HEK293 (cell line): ENCODE measurements around the gene SGSM2.

ENCODE experiments used
- GLI4 ChIP-seq: fragments of 450-650 bp; formaldehyde crosslinking; IDR thresholded peaks from 2 replicates; pipeline ENCODE4 v1.5.1; 2016; ENCODE audit warnings: missing biosample characterization, missing genetic modification characterization
- KLF9 ChIP-seq: fragments of 450-650 bp; formaldehyde crosslinking; IDR thresholded peaks from 2 replicates; pipeline ENCODE4 v1.5.1; 2016; ENCODE audit warnings: missing biosample characterization, missing genetic modification characterization, low read depth
- MEIS1 ChIP-seq: sonication (generic); formaldehyde crosslinking; IDR thresholded peaks from 2 replicates; pipeline ENCODE4 v1.8.1; 2022; ENCODE audit warnings: missing genetic modification reagents, mild to moderate bottlenecking, borderline replicate concordance
- OVOL3 ChIP-seq: fragments of 450-650 bp; formaldehyde crosslinking; IDR thresholded peaks from 2 replicates; pipeline ENCODE4 v1.5.1; 2016; ENCODE audit warnings: missing biosample characterization, missing genetic modification characterization
- PRDM1 ChIP-seq: fragments of 450-650 bp; formaldehyde crosslinking; IDR thresholded peaks from 2 replicates; pipeline ENCODE4; 2016; ENCODE audit warnings: missing biosample characterization, missing genetic modification characterization
- SETDB1 ChIP-seq: IDR thresholded peaks from one replicate; pipeline ENCODE4 v1.6.1; 2017; ENCODE audit warnings: mild to moderate bottlenecking, low read length, moderate library complexity, mixed read lengths; ENCODE audit not compliant: insufficient read length
- SP7 ChIP-seq: fragments of 450-650 bp; formaldehyde crosslinking; IDR thresholded peaks from 2 replicates; pipeline ENCODE4 v1.5.1; 2016; ENCODE audit warnings: missing biosample characterization, missing genetic modification characterization
- ZBTB17 ChIP-seq: fragments of 450-650 bp; formaldehyde crosslinking; IDR thresholded peaks from 2 replicates; pipeline ENCODE4 v1.5.1; 2016; ENCODE audit warnings: missing biosample characterization, missing genetic modification characterization
- ZBTB48 ChIP-seq: fragments of 450-650 bp; formaldehyde crosslinking; IDR thresholded peaks from 2 replicates; pipeline ENCODE4 v1.5.1; 2016; ENCODE audit warnings: missing biosample characterization, missing genetic modification characterization
- ZEB2 ChIP-seq: fragments of 450-650 bp; formaldehyde crosslinking; IDR thresholded peaks from 2 replicates; pipeline ENCODE4 v1.5.1; 2016; ENCODE audit warnings: missing biosample characterization, missing genetic modification characterization
- ZFP69B ChIP-seq: fragments of 450-650 bp; formaldehyde crosslinking; IDR thresholded peaks from 2 replicates; pipeline ENCODE4 v1.5.1; 2016; ENCODE audit warnings: missing biosample characterization, missing genetic modification characterization
- ZNF155 ChIP-seq: fragments of 450-650 bp; formaldehyde crosslinking; IDR thresholded peaks from 2 replicates; pipeline ENCODE4 v1.5.1; 2016; ENCODE audit warnings: missing biosample characterization, missing genetic modification characterization
- ZNF175 ChIP-seq: fragments of 450-650 bp; formaldehyde crosslinking; IDR thresholded peaks from 2 replicates; pipeline ENCODE4 v1.5.1; 2016; ENCODE audit warnings: missing biosample characterization, missing genetic modification characterization
- ZNF19 ChIP-seq: fragments of 450-650 bp; formaldehyde crosslinking; IDR thresholded peaks from 2 replicates; pipeline ENCODE4; 2016; ENCODE audit warnings: missing biosample characterization, missing genetic modification characterization, low read depth
- ZNF239 ChIP-seq: fragments of 450-650 bp; formaldehyde crosslinking; IDR thresholded peaks from 2 replicates; pipeline ENCODE4 v1.5.1; 2016; ENCODE audit warnings: missing biosample characterization, missing genetic modification characterization
- ZNF24 ChIP-seq: fragments of 450-650 bp; formaldehyde crosslinking; IDR thresholded peaks from 2 replicates; pipeline ENCODE4 v1.5.1; 2016; ENCODE audit warnings: missing biosample characterization, missing genetic modification characterization
- ZNF292 ChIP-seq: fragments of 450-650 bp; formaldehyde crosslinking; IDR thresholded peaks from 2 replicates; pipeline ENCODE4 v1.5.1; 2016; ENCODE audit warnings: low read depth, missing biosample characterization, missing genetic modification characterization, borderline replicate concordance
- ZNF354C ChIP-seq: fragments of 450-650 bp; formaldehyde crosslinking; IDR thresholded peaks from 2 replicates; pipeline ENCODE4 v1.5.1; 2016; ENCODE audit warnings: missing biosample characterization, missing genetic modification characterization, low read depth, borderline replicate concordance
- ZNF37A ChIP-seq: fragments of 450-650 bp; IDR thresholded peaks from 2 replicates; pipeline ENCODE4 v1.5.1; 2018; ENCODE audit warnings: missing biosample characterization, missing genetic modification characterization
- ZNF416 ChIP-seq: fragments of 450-650 bp; formaldehyde crosslinking; IDR thresholded peaks from 2 replicates; pipeline ENCODE4 v1.5.1; 2016; ENCODE audit warnings: missing biosample characterization, missing genetic modification characterization
- ZNF548 ChIP-seq: fragments of 450-650 bp; formaldehyde crosslinking; IDR thresholded peaks from 2 replicates; pipeline ENCODE4 v1.5.1; 2016; ENCODE audit warnings: missing biosample characterization, missing genetic modification characterization
- ZNF555 ChIP-seq: fragments of 450-650 bp; formaldehyde crosslinking; conservative IDR thresholded peaks from 2 replicates; pipeline ENCODE4 v1.5.1; 2017; ENCODE audit warnings: missing biosample characterization, mild to moderate bottlenecking, missing genetic modification characterization, inconsistent platforms
- ZNF677 ChIP-seq: fragments of 450-650 bp; IDR thresholded peaks from 2 replicates; pipeline ENCODE4 v1.5.0; 2018; ENCODE audit warnings: missing biosample characterization, mild to moderate bottlenecking, missing genetic modification characterization, moderate library complexity
- ZNF707 ChIP-seq: fragments of 450-650 bp; formaldehyde crosslinking; IDR thresholded peaks from 2 replicates; pipeline ENCODE4 v1.5.1; 2016; ENCODE audit warnings: missing biosample characterization, missing genetic modification characterization
- ZNF777 ChIP-seq: fragments of 450-650 bp; formaldehyde crosslinking; IDR thresholded peaks from 2 replicates; pipeline ENCODE4 v1.5.1; 2017; ENCODE audit warnings: missing biosample characterization, missing genetic modification characterization, borderline replicate concordance
- ZNF785 ChIP-seq: fragments of 450-650 bp; formaldehyde crosslinking; IDR thresholded peaks from 2 replicates; pipeline ENCODE4 v1.5.1; 2016; ENCODE audit warnings: missing biosample characterization, missing genetic modification characterization
- ZNF830 ChIP-seq: fragments of 450-650 bp; IDR thresholded peaks from 2 replicates; pipeline ENCODE4 v1.5.0; 2018; ENCODE audit warnings: missing biosample characterization, missing genetic modification characterization, low read depth, mild to moderate bottlenecking, moderate library complexity
- ZSCAN23 ChIP-seq: fragments of 450-650 bp; formaldehyde crosslinking; IDR thresholded peaks from 2 replicates; pipeline ENCODE4 v1.5.1; 2016; ENCODE audit warnings: missing biosample characterization, missing genetic modification characterization
- TF ChIP-seq, protein P1 (sequence below): fragments of 450-650 bp; formaldehyde crosslinking; IDR thresholded peaks from 2 replicates; pipeline ENCODE4 v1.5.1; 2016; ENCODE audit warnings: missing biosample characterization, missing genetic modification characterization, borderline replicate concordance
- TF ChIP-seq, protein P2 (sequence below): fragments of 450-650 bp; formaldehyde crosslinking; IDR thresholded peaks from 2 replicates; pipeline ENCODE4 v1.5.1; 2016; ENCODE audit warnings: missing biosample characterization, missing genetic modification characterization
- TF ChIP-seq, protein P3 (sequence below): fragments of 450-650 bp; formaldehyde crosslinking; IDR thresholded peaks from 2 replicates; pipeline ENCODE4 v1.5.1; 2016; ENCODE audit warnings: missing biosample characterization, missing genetic modification characterization
- TF ChIP-seq, protein P4 (sequence below): fragments of 450-650 bp; formaldehyde crosslinking; IDR thresholded peaks from 2 replicates; pipeline ENCODE4 v1.5.1; 2017; ENCODE audit warnings: missing biosample characterization, missing genetic modification characterization

SGSM2 gene

DNA sequence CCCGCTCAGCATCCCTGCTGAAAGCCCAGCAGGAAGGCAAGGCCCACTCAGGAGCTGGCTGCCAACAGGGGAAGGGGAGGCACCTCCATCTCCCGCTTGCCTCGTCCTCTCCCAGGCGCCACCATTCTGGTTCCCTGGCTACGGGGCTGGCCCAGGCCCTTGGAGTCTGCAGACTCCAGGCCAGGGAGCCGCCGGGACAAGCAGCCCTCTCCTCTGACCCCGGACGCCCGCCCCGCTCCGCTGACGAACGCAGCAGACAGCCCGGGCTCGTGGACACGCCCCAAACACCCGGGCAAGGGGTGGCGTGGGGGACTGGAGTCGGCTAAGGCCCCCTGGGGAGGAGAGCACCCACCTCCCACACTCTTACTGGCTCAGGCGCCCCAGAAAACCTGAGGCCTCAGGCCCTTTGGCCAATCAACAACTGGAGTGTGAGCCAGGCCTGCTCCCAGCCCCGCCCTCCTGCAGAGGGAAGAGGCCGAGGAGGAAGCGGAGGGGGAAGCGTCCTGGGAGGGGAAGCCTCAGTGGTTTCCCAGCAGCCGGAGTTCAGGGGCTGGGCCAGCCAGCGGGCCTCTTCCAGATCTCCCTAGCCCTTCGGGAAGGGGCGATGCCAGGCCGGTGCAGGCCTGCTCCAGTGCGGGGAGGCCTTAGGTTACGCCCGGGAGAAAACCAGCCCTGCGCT, 59.4 kb downstream of the SGSM2 start (continued):
- no peak for TF ChIP-seq ZNF37A (tag by site-specific recombination)
- TF ChIP-seq ZNF239 (tag by site-specific recombination): no peak
- no peak for TF ChIP-seq ZNF707 (tag by site-specific recombination)
- no peak for TF ChIP-seq MEIS1
- peak; percentile 86 for TF ChIP-seq KLF9 (tag by site-specific recombination)
- TF ChIP-seq OVOL3: no peak
- TF ChIP-seq PRDM1 (tag by site-specific recombination): no peak
- no peak for TF ChIP-seq ZFP69B (tag by site-specific recombination)
- TF ChIP-seq ZNF555 (tag by site-specific recombination): no peak
- TF ChIP-seq ZNF830: no peak
- TF ChIP-seq ZNF677 (tag by site-specific recombination): no peak
- TF ChIP-seq ZNF354C (tag by site-specific recombination): no peak
- TF ChIP-seq ZSCAN23 (tag by site-specific recombination): no peak
- TF ChIP-seq ZNF777 (tag by site-specific recombination): no peak
- no peak for TF ChIP-seq GLI4 (tag by site-specific recombination)
- TF ChIP-seq ZBTB48 (tag by site-specific recombination): peak; percentile 44; the same call in 1 of the 2 replicates
- TF ChIP-seq, protein P1, sequence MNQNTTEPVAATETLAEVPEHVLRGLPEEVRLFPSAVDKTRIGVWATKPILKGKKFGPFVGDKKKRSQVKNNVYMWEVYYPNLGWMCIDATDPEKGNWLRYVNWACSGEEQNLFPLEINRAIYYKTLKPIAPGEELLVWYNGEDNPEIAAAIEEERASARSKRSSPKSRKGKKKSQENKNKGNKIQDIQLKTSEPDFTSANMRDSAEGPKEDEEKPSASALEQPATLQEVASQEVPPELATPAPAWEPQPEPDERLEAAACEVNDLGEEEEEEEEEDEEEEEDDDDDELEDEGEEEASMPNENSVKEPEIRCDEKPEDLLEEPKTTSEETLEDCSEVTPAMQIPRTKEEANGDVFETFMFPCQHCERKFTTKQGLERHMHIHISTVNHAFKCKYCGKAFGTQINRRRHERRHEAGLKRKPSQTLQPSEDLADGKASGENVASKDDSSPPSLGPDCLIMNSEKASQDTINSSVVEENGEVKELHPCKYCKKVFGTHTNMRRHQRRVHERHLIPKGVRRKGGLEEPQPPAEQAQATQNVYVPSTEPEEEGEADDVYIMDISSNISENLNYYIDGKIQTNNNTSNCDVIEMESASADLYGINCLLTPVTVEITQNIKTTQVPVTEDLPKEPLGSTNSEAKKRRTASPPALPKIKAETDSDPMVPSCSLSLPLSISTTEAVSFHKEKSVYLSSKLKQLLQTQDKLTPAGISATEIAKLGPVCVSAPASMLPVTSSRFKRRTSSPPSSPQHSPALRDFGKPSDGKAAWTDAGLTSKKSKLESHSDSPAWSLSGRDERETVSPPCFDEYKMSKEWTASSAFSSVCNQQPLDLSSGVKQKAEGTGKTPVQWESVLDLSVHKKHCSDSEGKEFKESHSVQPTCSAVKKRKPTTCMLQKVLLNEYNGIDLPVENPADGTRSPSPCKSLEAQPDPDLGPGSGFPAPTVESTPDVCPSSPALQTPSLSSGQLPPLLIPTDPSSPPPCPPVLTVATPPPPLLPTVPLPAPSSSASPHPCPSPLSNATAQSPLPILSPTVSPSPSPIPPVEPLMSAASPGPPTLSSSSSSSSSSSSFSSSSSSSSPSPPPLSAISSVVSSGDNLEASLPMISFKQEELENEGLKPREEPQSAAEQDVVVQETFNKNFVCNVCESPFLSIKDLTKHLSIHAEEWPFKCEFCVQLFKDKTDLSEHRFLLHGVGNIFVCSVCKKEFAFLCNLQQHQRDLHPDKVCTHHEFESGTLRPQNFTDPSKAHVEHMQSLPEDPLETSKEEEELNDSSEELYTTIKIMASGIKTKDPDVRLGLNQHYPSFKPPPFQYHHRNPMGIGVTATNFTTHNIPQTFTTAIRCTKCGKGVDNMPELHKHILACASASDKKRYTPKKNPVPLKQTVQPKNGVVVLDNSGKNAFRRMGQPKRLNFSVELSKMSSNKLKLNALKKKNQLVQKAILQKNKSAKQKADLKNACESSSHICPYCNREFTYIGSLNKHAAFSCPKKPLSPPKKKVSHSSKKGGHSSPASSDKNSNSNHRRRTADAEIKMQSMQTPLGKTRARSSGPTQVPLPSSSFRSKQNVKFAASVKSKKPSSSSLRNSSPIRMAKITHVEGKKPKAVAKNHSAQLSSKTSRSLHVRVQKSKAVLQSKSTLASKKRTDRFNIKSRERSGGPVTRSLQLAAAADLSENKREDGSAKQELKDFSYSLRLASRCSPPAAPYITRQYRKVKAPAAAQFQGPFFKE (tag by site-specific recombination): no peak
- no peak for TF ChIP-seq ZNF548 (tag by site-specific recombination)
- TF ChIP-seq ZNF175: no peak
- peak; percentile 37 for TF ChIP-seq ZEB2 (tag by site-specific recombination)
- TF ChIP-seq SP7: peak; percentile 70
- no peak for TF ChIP-seq SETDB1
- TF ChIP-seq ZNF416: no peak
- TF ChIP-seq ZNF785 (tag by site-specific recombination): no peak
- TF ChIP-seq ZNF292 (tag by site-specific recombination): no peak
- TF ChIP-seq ZNF19 (tag by site-specific recombination): no peak
- TF ChIP-seq, protein P2, sequence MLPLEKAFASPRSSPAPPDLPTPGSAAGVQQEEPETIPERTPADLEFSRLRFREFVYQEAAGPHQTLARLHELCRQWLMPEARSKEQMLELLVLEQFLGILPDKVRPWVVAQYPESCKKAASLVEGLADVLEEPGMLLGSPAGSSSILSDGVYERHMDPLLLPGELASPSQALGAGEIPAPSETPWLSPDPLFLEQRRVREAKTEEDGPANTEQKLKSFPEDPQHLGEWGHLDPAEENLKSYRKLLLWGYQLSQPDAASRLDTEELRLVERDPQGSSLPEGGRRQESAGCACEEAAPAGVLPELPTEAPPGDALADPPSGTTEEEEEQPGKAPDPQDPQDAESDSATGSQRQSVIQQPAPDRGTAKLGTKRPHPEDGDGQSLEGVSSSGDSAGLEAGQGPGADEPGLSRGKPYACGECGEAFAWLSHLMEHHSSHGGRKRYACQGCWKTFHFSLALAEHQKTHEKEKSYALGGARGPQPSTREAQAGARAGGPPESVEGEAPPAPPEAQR (tag by site-specific recombination): no peak
- no peak for TF ChIP-seq ZNF24 (tag by site-specific recombination)
- TF ChIP-seq ZNF155 (tag by site-specific recombination): no peak
- TF ChIP-seq, protein P3, sequence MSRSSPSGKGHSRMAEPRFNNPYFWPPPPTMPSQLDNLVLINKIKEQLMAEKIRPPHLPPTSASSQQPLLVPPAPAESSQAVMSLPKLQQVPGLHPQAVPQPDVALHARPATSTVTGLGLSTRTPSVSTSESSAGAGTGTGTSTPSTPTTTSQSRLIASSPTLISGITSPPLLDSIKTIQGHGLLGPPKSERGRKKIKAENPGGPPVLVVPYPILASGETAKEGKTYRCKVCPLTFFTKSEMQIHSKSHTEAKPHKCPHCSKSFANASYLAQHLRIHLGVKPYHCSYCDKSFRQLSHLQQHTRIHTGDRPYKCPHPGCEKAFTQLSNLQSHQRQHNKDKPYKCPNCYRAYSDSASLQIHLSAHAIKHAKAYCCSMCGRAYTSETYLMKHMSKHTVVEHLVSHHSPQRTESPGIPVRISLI: no peak
- TF ChIP-seq ZBTB17 (tag by site-specific recombination): 0 out of 2 replicates have a peak, but pooled peaks have one; percentile 59
- TF ChIP-seq, protein P4, sequence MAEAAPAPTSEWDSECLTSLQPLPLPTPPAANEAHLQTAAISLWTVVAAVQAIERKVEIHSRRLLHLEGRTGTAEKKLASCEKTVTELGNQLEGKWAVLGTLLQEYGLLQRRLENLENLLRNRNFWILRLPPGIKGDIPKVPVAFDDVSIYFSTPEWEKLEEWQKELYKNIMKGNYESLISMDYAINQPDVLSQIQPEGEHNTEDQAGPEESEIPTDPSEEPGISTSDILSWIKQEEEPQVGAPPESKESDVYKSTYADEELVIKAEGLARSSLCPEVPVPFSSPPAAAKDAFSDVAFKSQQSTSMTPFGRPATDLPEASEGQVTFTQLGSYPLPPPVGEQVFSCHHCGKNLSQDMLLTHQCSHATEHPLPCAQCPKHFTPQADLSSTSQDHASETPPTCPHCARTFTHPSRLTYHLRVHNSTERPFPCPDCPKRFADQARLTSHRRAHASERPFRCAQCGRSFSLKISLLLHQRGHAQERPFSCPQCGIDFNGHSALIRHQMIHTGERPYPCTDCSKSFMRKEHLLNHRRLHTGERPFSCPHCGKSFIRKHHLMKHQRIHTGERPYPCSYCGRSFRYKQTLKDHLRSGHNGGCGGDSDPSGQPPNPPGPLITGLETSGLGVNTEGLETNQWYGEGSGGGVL: peak; percentile 99
